ENCODE results near the gene SPOCD1. TPM values are rescaled to one million over a fixed set of nuclear protein-coding genes. Genes with fewer than 3 reads are reported as not detected.

Gene SPOCD1
- total and polyA plus RNA-seq, 8 donors: 0.06 to 0.69 (median 0.16) TPM; not detected in 4

GRCh38 chr1:31804098-31804497, 11.7 kb downstream of the SPOCD1 start:
- no peaks in the 10 kb centered on the region for H3K36me3 ChIP-seq
- 77 to 83% methylated on average over 1 of the region's 1 CpG for WGBS, 2 donors
- no peaks in the 10 kb centered on the region for H3K27me3 ChIP-seq
- no peaks in the 10 kb centered on the region for H3K4me1 ChIP-seq
- FAIRE-seq (no peak), ATAC-seq (no peak), DNase-seq (no peak)
- no peak overlapping the region for H3K27ac ChIP-seq
- TF ChIP-seq CTCF (IDR thresholded peaks at IDR 0.05): no peak
- no peaks in the 10 kb centered on the region for H3K9me3 ChIP-seq
- intact Hi-C loops (cut with DNase I): no loop called here
- H3K4me3 ChIP-seq: no peak overlapping the region

- intact Hi-C loops (cut with DNase I): no loop called here
- H3K36me3 ChIP-seq: no peaks in the 10 kb centered on the region
- ATAC-seq (no peak), DNase-seq (no peak), FAIRE-seq (no peak)
- H3K27ac ChIP-seq: no peak overlapping the region
- no peaks in the 10 kb centered on the region for H3K4me1 ChIP-seq
- H3K27me3 ChIP-seq: no peaks in the 10 kb centered on the region
- no peak for TF ChIP-seq CTCF (IDR thresholded peaks at IDR 0.05)
- H3K4me3 ChIP-seq: no peak overlapping the region
- H3K9me3 ChIP-seq: no peaks in the 10 kb centered on the region
- 90 to 95% methylated on average over 2 of the region's 2 CpGs for WGBS, 2 donors
Measured at GRCh38 chr1:31803610-31804009, 12.2 kb downstream of the SPOCD1 start.

- TF ChIP-seq CTCF (IDR thresholded peaks at IDR 0.05): no peak
- 68 to 76% methylated on average over 13 of the region's 13 CpGs for WGBS, 2 donors
- no peaks in the 10 kb centered on the region for H3K36me3 ChIP-seq
- intact Hi-C loops (cut with DNase I): no loop called here
- DNase-seq (no peak), FAIRE-seq (no peak), ATAC-seq (no peak)
- no peak overlapping the region for H3K27ac ChIP-seq
- no peaks in the 10 kb centered on the region for H3K9me3 ChIP-seq
- H3K4me1 ChIP-seq: no peaks in the 10 kb centered on the region
- no peak overlapping the region for H3K4me3 ChIP-seq
- no peaks in the 10 kb centered on the region for H3K27me3 ChIP-seq
Measured at GRCh38 chr1:31802190-31803150, 13.4 kb downstream of the SPOCD1 start.

- H3K4me1 ChIP-seq: no peaks in the 10 kb centered on the region
- no peaks in the 10 kb centered on the region for H3K9me3 ChIP-seq
- no peak overlapping the region for H3K27ac ChIP-seq
- intact Hi-C loops (cut with DNase I): no loop called here
- H3K36me3 ChIP-seq: no peaks in the 10 kb centered on the region
- FAIRE-seq (no peak), ATAC-seq (no peak), DNase-seq (no peak)
- 63 to 71% methylated on average over 1 of the region's 1 CpG for WGBS, 2 donors
- H3K4me3 ChIP-seq: no peak overlapping the region
- no peak for TF ChIP-seq CTCF (IDR thresholded peaks at IDR 0.05)
- H3K27me3 ChIP-seq: no peaks in the 10 kb centered on the region
Measured at GRCh38 chr1:31801458-31801857, 14.4 kb downstream of the SPOCD1 start.

GRCh38 chr1:31800674-31800967, 15.2 kb downstream of the SPOCD1 start:
- no peak for ATAC-seq
- H3K4me1 ChIP-seq: no peaks in the 10 kb centered on the region
- intact Hi-C loops (cut with DNase I): no loop called here
- no peak overlapping the region for H3K27ac ChIP-seq
- no peaks in the 10 kb centered on the region for H3K27me3 ChIP-seq
- H3K36me3 ChIP-seq: no peaks in the 10 kb centered on the region
- no peak for FAIRE-seq
- H3K9me3 ChIP-seq: no peaks in the 10 kb centered on the region
- H3K4me3 ChIP-seq: no peak overlapping the region
- no peak for TF ChIP-seq CTCF (IDR thresholded peaks at IDR 0.05)
- 92 to 93% methylated on average over 4 of the region's 4 CpGs for WGBS, 2 donors
- DNase-seq: no peak

Data from pancreas (tissue), 10 donors.